AG10803 (cell line): Measurements from ENCODE around the gene TMEM106B.

ENCODE experiments used
- DNase-seq: peaks from one replicate; pipeline ENCODE4 v3.0.0; 2010; ENCODE audit warnings: low read depth
- H3K4me3 ChIP-seq: 2 replicates; pipeline ENCODE4 v1.5.1; 2011; ENCODE audit warnings: mild to moderate bottlenecking, low read length, control low read depth
- TF ChIP-seq, protein P1 (sequence below): conservative IDR thresholded peaks from 2 replicates; pipeline ENCODE4 v1.5.1; 2011; ENCODE audit warnings: mild to moderate bottlenecking, low read length, control low read depth, inconsistent platforms

Gene TMEM106B

DNA sequence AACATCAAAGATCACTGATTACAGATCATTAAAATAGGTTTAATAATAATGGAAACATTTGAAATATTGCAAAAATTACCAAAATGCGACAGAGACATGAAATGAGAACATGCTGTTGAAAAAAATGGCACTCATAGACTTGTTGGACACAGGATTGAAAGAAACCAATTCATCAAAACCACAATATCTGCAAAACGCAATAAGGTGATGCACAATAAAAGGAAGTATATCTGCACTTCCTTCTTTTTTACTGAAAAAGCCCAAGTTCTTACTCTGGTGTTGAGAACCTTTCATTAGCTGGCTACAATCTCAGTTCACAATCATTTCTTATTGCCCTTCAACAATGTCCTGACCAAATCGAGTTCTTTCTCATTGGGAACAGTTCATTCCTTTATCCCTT is 28.7 kb downstream of the TMEM106B start:
- no peak overlapping the region for H3K4me3 ChIP-seq
- DNase-seq, result no peak
- TF ChIP-seq, protein P1, sequence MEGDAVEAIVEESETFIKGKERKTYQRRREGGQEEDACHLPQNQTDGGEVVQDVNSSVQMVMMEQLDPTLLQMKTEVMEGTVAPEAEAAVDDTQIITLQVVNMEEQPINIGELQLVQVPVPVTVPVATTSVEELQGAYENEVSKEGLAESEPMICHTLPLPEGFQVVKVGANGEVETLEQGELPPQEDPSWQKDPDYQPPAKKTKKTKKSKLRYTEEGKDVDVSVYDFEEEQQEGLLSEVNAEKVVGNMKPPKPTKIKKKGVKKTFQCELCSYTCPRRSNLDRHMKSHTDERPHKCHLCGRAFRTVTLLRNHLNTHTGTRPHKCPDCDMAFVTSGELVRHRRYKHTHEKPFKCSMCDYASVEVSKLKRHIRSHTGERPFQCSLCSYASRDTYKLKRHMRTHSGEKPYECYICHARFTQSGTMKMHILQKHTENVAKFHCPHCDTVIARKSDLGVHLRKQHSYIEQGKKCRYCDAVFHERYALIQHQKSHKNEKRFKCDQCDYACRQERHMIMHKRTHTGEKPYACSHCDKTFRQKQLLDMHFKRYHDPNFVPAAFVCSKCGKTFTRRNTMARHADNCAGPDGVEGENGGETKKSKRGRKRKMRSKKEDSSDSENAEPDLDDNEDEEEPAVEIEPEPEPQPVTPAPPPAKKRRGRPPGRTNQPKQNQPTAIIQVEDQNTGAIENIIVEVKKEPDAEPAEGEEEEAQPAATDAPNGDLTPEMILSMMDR, result no peak

DNA sequence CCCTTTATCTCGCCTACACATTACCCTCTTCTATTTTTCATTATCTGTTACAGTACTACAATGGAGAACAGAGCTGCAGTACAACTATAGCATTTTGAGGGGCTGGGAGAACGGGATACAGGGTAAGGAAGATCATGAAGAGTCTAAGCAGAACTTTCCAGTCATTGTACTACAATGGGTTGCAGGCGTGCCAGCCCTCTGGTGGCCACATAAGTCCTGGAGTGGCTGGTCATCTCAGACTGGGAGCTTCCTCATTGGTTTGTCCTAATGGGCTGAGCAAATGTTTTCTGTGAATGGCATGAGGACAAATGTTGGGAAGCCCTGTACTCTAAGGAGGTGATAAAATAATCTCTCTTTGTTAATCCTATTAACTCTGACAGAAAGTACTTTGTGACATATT is 33.0 kb downstream of the TMEM106B start:
- no peak overlapping the region for H3K4me3 ChIP-seq
- TF ChIP-seq, protein P1, result peak; percentile 38
- peak; percentile 2 for DNase-seq

DNA sequence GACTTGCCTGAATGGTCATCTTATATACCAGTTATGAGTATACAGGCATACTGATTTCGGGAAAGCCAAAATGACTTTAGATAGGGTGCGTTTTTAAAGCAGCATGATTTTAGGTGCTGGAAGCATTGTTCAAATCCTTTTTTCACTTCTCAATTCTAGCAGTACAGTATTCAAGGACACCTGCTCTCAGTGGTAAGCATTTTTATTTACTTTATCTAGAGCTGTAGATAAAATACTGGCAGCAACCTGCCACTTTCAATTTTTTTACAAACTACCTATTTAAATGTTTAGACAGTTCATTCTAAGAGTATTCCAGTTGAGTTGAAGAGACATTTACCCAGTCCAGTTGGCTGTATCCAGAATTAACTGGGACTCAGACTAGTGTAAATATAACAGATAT is 33.6 kb downstream of the TMEM106B start:
- TF ChIP-seq, protein P1, result no peak
- DNase-seq, result no peak
- H3K4me3 ChIP-seq, result no peak overlapping the region

DNA sequence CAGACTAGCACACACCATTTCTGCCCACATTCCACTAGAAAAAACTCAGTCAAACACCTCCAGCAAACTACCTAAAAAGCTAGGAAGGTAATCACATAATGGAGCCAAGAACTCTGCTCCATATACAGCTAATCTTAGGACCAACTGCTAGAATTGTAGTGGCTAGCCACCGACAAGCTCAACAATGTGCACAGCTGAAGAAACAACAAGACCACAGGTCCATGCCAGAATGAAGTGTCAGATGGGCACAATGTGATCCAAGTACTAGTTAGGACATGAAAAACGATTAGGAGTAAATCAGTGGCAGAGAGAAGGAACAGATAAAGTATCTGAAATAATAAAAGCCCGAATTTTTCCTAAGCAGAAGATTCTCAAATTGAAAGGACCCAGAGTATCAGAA is 38.6 kb downstream of the TMEM106B start:
- H3K4me3 ChIP-seq, result no peak overlapping the region
- DNase-seq, result no peak
- TF ChIP-seq, protein P1, result no peak

DNA sequence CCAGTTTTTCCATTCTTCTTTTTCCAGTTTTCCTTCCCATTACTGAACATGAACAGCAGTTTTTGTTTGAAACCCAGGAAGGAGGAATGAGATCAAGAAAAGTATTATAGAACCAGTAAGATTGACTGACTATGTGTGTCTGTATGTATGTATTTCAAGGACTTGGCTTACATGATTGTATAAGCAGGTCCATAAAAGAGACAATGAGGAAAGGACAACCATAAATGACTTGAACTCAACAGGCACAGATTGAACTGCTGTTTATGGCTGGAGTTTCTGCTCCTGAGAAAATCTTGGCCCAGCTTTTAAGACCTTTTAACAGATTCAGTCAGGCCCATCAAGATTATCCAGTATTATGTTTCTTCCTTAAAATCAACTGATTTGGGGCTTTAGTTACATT is 39.1 kb downstream of the TMEM106B start:
- no peak overlapping the region for H3K4me3 ChIP-seq
- DNase-seq, result no peak
- TF ChIP-seq, protein P1, result no peak

DNA sequence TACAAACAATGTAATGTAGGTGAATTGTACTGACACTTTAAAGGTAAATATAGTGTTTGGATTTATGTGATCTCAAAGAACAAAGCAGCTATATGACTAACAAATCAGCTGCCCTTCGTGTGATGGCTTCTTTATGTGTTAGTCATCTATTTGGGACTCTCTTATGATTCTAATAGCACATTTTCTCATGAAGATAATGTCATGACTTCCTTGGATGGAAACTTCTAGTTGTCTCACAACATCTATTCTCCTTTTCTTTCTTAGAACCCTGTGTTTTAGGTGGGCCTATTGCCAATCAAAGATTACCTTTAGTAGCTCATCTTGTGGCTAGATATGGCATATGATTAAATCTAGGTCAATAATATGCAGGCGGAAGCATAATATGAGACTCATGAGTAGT is 45.0 kb downstream of the TMEM106B start:
- no peak for DNase-seq
- TF ChIP-seq, protein P1, result no peak
- no peak overlapping the region for H3K4me3 ChIP-seq

DNA sequence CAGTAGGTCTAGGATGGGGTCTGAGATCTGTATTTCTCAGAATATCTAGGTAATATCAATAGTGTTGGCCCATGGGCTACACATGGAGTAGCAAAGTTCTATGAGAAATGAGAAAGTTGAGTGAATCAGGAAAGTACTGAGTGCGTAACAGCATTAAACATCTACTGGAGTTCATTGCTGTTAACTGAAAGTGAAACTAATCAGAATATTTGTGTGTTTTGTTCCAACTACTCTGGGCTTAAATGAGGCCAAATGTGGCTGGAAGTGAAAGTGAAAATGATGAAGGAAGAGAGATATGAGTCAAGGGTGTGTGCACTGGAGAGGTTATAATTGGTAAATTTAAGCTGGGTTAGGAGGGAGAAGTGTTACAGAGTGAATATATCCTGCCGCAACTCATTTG is 46.5 kb downstream of the TMEM106B start:
- DNase-seq, result peak; percentile 9
- no peak overlapping the region for H3K4me3 ChIP-seq
- TF ChIP-seq, protein P1, result no peak
